ENCODE measurements around the gene GADL1.

The GADL1 gene

GRCh38 chr3:30894521-30895251, at the start of gene GADL1:
Gene GADL1 (minus strand): TSS chr3:30894661. CDS start chr3:30894614, 47 bp downstream.
- DNase-seq (ENCODE audit: low read depth) = peak; percentile 23
- TF ChIP-seq CTCF (conservative IDR thresholded peaks at IDR 0.05; ENCODE audit: low read depth, low read length) = no peak
- H3K4me3 ChIP-seq (ENCODE audit: low read depth, low read length) = peak within 1 kb of the TSS; percentile 58

- TF ChIP-seq CTCF (conservative IDR thresholded peaks at IDR 0.05; ENCODE audit: low read depth, low read length) = no peak
- DNase-seq (ENCODE audit: low read depth) = no peak
- H3K4me3 ChIP-seq (ENCODE audit: low read depth, low read length) = no peak overlapping the region
These were observed 49.7 kb upstream of the GADL1 start for GRCh38 chr3:30944124-30944523.

GRCh38 chr3:30943206-30943605, 48.7 kb upstream of the GADL1 start:
- TF ChIP-seq CTCF (conservative IDR thresholded peaks at IDR 0.05; ENCODE audit: low read depth, low read length) = no peak
- DNase-seq (ENCODE audit: low read depth) = no peak
- no peak overlapping the region for H3K4me3 ChIP-seq (ENCODE audit: low read depth, low read length)

GRCh38 chr3:30941342-30941741, 46.9 kb upstream of the GADL1 start:
- no peak for TF ChIP-seq CTCF (conservative IDR thresholded peaks at IDR 0.05; ENCODE audit: low read depth, low read length)
- no peak for DNase-seq (ENCODE audit: low read depth)
- no peak overlapping the region for H3K4me3 ChIP-seq (ENCODE audit: low read depth, low read length)

- no peak overlapping the region for H3K4me3 ChIP-seq (ENCODE audit: low read depth, low read length)
- no peak for TF ChIP-seq CTCF (conservative IDR thresholded peaks at IDR 0.05; ENCODE audit: low read depth, low read length)
- DNase-seq (ENCODE audit: low read depth) = no peak
These were observed 46.3 kb upstream of the GADL1 start for GRCh38 chr3:30940740-30941139.

GRCh38 chr3:30934208-30934550, 39.7 kb upstream of the GADL1 start:
- DNase-seq (ENCODE audit: low read depth) = peak; percentile 89
- H3K4me3 ChIP-seq (ENCODE audit: low read depth, low read length) = peak overlapping the region; percentile 17
- TF ChIP-seq CTCF (conservative IDR thresholded peaks at IDR 0.05; ENCODE audit: low read depth, low read length) = peak; percentile 80
